ENCODE results near the gene RSBN1L. TPM values are rescaled to one million over a fixed set of nuclear protein-coding genes. Genes with fewer than 3 reads are reported as not detected.
A peak's percentile ranks its signal among the peaks of the same experiment; 100 is the strongest.

Gene RSBN1L
- total and polyA plus RNA-seq, 2 of the 8 experiments (the other 6 are each of a cell fraction or from before 2014, with no cell fraction given), result 4.1 to 22.1 TPM

GRCh38 chr7:77693830-77694583 is 2.3 kb upstream of the RSBN1L start:
- Histone ChIP-seq H3K56ac (replicated peaks; ENCODE audit: insufficient read length, low read depth, low read length) (no peak overlapping the region), H3K9me3 (ENCODE audit: insufficient read depth in 2 of 2, low read depth in 1 of 2, low read length in 1 of 2) (no peaks in the 10 kb centered on the region), H3K79me1 (ENCODE audit: low read depth, low read length) (peaks cover 10% of the 10 kb centered on the region; the same call in 1 of the 2 replicates), H2BK12ac (ENCODE audit: low read depth, low read length) (no peak overlapping the region), H2BK120ac (replicated peaks; ENCODE audit: low read depth, low read length) (no peak overlapping the region), H2AFZ (ENCODE audit: low read length) (no peak overlapping the region), H2BK20ac (ENCODE audit: low read length) (no peak overlapping the region), H3K79me2 (ENCODE audit: control insufficient read depth in 1 of 2, insufficient read depth in 2 of 2, low read length in 2 of 2) (peaks cover 3 to 81% of the 10 kb centered on the region in 2 experiments; a peak in 3 of 4 replicates), H3K36me3 (ENCODE audit: control insufficient read depth in 2 of 4, insufficient read depth in 4 of 4, low read length in 3 of 4) (peaks cover 0 to 7% (median 0%) of the 10 kb centered on the region in 4 experiments; a peak in 1 of 8 replicates), H3K14ac (ENCODE audit: insufficient read length) (no peak overlapping the region), H3K4ac (replicated peaks; ENCODE audit: insufficient read length, low read depth, low read length) (no peak overlapping the region), H3K18ac (ENCODE audit: extremely low read depth, low read length) (no peak overlapping the region), H2AK5ac (ENCODE audit: low read depth, low read length) (no peak overlapping the region), H3K9ac (replicated peaks in 1 of 4; ENCODE audit: extremely low read depth in 1 of 4, low read depth in 3 of 4, low read length in 3 of 4) (no peak overlapping the region), H3K23me2 (ENCODE audit: low read depth, low read length) (peaks cover 5% of the 10 kb centered on the region; the same call in 1 of the 2 replicates), H4K8ac (ENCODE audit: extremely low read depth, insufficient read depth, low read length) (no peak overlapping the region), H2BK5ac (ENCODE audit: low read depth, low read length) (no peak overlapping the region), H4K91ac (replicated peaks; ENCODE audit: insufficient read length, low read length) (no peak overlapping the region), H2BK15ac (ENCODE audit: low read length) (no peak overlapping the region), H3K27ac (ENCODE audit: low read depth, low read length) (no peak overlapping the region), H3K4me3 (ENCODE audit: extremely low read depth in 1 of 4, insufficient read depth in 2 of 4, low read depth in 3 of 4, low read length in 4 of 4) (peak overlapping the region in 2 of 4 experiments; percentile 7 to 39; a peak in 3 of 8 replicates), H3K4me2 (ENCODE audit: insufficient read depth in 1 of 2, low read depth in 2 of 2, low read length in 2 of 2) (peak overlapping the region; percentile 36 to 47), H3K4me1 (replicated peaks in 1 of 4; ENCODE audit: control insufficient read depth in 3 of 4, insufficient read depth in 4 of 4, low read length in 3 of 4) (peaks cover 0 to 3% (median 1%) of the 10 kb centered on the region in 4 experiments; a peak in 1 of 7 replicates), H4K20me1 (replicated peaks in 1 of 2; ENCODE audit: control insufficient read depth in 1 of 2, insufficient read depth in 2 of 2, low read length in 2 of 2) (peaks cover 6 to 16% of the 10 kb centered on the region in 2 experiments), H3K27me3 (replicated peaks in 1 of 4; ENCODE audit: control insufficient read depth in 3 of 4, extremely low read depth in 1 of 4, insufficient read depth in 3 of 4, low read length in 3 of 4) (no peaks in the 10 kb centered on the region), H3K23ac (ENCODE audit: insufficient read length) (no peak overlapping the region), H4K5ac (ENCODE audit: insufficient read length, low read depth, low read length) (no peak overlapping the region)
- FAIRE-seq (no peak), DNase-seq (ENCODE audit: low read depth in 1 of 2, low spot score in 2 of 2) (no peak)
- WGBS, 2 experiments (ENCODE audit: extremely low coverage in 1 of 2, insufficient coverage in 1 of 2, insufficient read length in 1 of 2, insufficient replicate concordance in 2 of 2, low coverage in 1 of 2, low lambda C conversion rate in 2 of 2, missing lambda C conversion rate in 1 of 2), result 85% methylated on average over 14 of the region's 14 CpGs; no CpG with 5 or more reads in 1 of the 2 experiments
- ChIA-PET CTCF (ENCODE audit: partially characterized antibody) (interaction anchor here (0.6 to 2.1 kb wide), 3 partner anchors 18 to 42 kb away, joined by 4 to 5 read pairs (median 4); no protein-coding TSS in a partner anchor), POLR2A (ENCODE audit: partially characterized antibody) (interaction anchor here (0.6 to 1.1 kb wide), 4 partner anchors 17 to 797 kb away, joined by 3 to 4 read pairs (median 3); no protein-coding TSS in a partner anchor)
- TF ChIP-seq SIRT6 (IDR thresholded peaks at IDR 0.05; ENCODE audit: low read length) (no peak), SAP30 (IDR thresholded peaks at IDR 0.05; ENCODE audit: insufficient read depth, insufficient replicate concordance, low read length) (no peak), SUZ12 (IDR thresholded peaks at IDR 0.05; ENCODE audit: low read length) (no peak), ZNF274 (IDR thresholded peaks at IDR 0.05; ENCODE audit: borderline replicate concordance, extremely low read depth, low read length) (no peak), SRF (IDR thresholded peaks at IDR 0.05; ENCODE audit: low read depth, low read length) (no peak), TBP (IDR thresholded peaks at IDR 0.05; ENCODE audit: low read depth, low read length) (no peak), POLR2A (IDR thresholded peaks at IDR 0.05; ENCODE audit: control extremely low read depth in 1 of 2, low read depth in 2 of 2, low read length in 2 of 2) (no peak), CREB1 (IDR thresholded peaks at IDR 0.05) (no peak), MAFK (IDR thresholded peaks at IDR 0.05; ENCODE audit: low read depth, low read length) (no peak)

All from H1 (cell line).